PC-9 (cell line): ENCODE results near the gene EDARADD. TPM values are rescaled to one million over a fixed set of nuclear protein-coding genes. Genes with fewer than 3 reads are reported as not detected.

ENCODE experiments used
- BruUV-seq: library from RNA; stranded (reverse); fragments of 400-500 nt; replicated peaks from 2 replicates; lab custom pipeline; 2021; lab: Mats Ljungman, UMichigan
- CTCF ChIA-PET: fragments of 300-600 bp; sonication (Branson Sonifier 250); formaldehyde crosslinking; loops from one replicate; lab custom pipeline; 2022; ENCODE audit warnings: antibody characterized with exemption; lab: Charles Lee
- POLR2A ChIA-PET: fragments of 300-600 bp; sonication (Branson Sonifier 250); formaldehyde crosslinking; loops from one replicate; lab custom pipeline; 2022; ENCODE audit warnings: antibody characterized with exemption; ENCODE audit not compliant: unreplicated experiment; lab: Charles Lee
- DNase-seq, 2 experiments: peaks; one replicate each; pipeline versions ENCODE4 v3.0.0 to v3.0.0-alpha.2; 2015 to 2022; ENCODE audit warnings: mixed read lengths in 1 of 2
- H2AFZ ChIP-seq: fragments of 200-600 bp; sonication (generic); 2 replicates; pipeline ENCODE4 v1.8.1; 2017; ENCODE audit warnings: antibody characterized with exemption
- H3F3A ChIP-seq: fragments of 200-600 bp; sonication (generic); 2 replicates; pipeline ENCODE4 v1.8.1; 2017; ENCODE audit warnings: antibody characterized with exemption, mild to moderate bottlenecking, low read depth; ENCODE audit not compliant: insufficient read depth
- H3K27ac ChIP-seq: fragments of 200-600 bp; sonication (generic); 2 replicates; pipeline ENCODE4 v1.6.1; 2016; ENCODE audit warnings: mixed run types
- H3K27me3 ChIP-seq: fragments of 200-600 bp; sonication (generic); 2 replicates; pipeline ENCODE4 v1.6.1; 2016; ENCODE audit warnings: low read depth, mixed run types; ENCODE audit not compliant: insufficient read depth
- H3K36me3 ChIP-seq: fragments of 200-600 bp; sonication (generic); 2 replicates; pipeline ENCODE4 v1.6.1; 2016; ENCODE audit warnings: low read depth, mixed run types
- H3K4me1 ChIP-seq: fragments of 200-600 bp; sonication (generic); replicated peaks from 2 replicates; pipeline ENCODE4 v1.6.1; 2016; ENCODE audit warnings: mixed run types; ENCODE audit not compliant: insufficient read depth
- H3K4me2 ChIP-seq: fragments of 200-600 bp; sonication (generic); 2 replicates; pipeline ENCODE4 v1.6.1; 2017; ENCODE audit warnings: mixed run types
- H3K4me3 ChIP-seq: fragments of 200-600 bp; sonication (generic); 2 replicates; pipeline ENCODE4 v1.6.1; 2016; ENCODE audit warnings: mixed run types
- H3K79me2 ChIP-seq: fragments of 200-600 bp; sonication (generic); 2 replicates; pipeline ENCODE4 v1.6.1; 2017; ENCODE audit warnings: low read depth, mixed run types
- H3K9me2 ChIP-seq: fragments of 200-600 bp; sonication (generic); 2 replicates; pipeline ENCODE4 v1.8.1; 2017; ENCODE audit warnings: mild to moderate bottlenecking; ENCODE audit not compliant: insufficient read depth
- H3K9me3 ChIP-seq: fragments of 200-600 bp; sonication (generic); 2 replicates; pipeline ENCODE4 v1.8.1; 2016; ENCODE audit warnings: low read depth; ENCODE audit not compliant: insufficient read depth
- H4K20me1 ChIP-seq: fragments of 200-600 bp; sonication (generic); 2 replicates; pipeline ENCODE4 v1.8.1; 2017; ENCODE audit not compliant: insufficient read depth
- CTCF ChIP-seq: fragments of 200-600 bp; sonication (generic); conservative IDR thresholded peaks from 2 replicates; pipeline ENCODE4 v1.6.1; 2017; ENCODE audit warnings: mixed run types, antibody characterized with exemption, mild to moderate bottlenecking, moderate library complexity
- EZH2 ChIP-seq: fragments of 200-600 bp; sonication (generic); IDR thresholded peaks from 2 replicates; pipeline ENCODE4 v1.8.0; 2017; ENCODE audit warnings: antibody characterized with exemption, low read depth
- intact Hi-C: fragments of 100-400 bp; cut with micrococcal nuclease; formaldehyde crosslinking; loops from one replicate; pipeline ENCODE4 v1.10.0; 2022; ENCODE audit not compliant: unreplicated experiment
- total RNA-seq: library from RNA; stranded (reverse); gene quantifications from 2 replicates; pipeline ENCODE4 v1.2.3, GENCODE V29; 2021

EDARADD gene
- total RNA-seq, 1 experiment from 2014 or later = not detected

GRCh38 chr1:236489710-236490377 lies 95.8 kb downstream of the EDARADD start:
- no peaks in the 10 kb centered on the region for H3K79me2 ChIP-seq
- no peak for TF ChIP-seq EZH2
- TF ChIP-seq CTCF = peak; percentile 87
- no peak for DNase-seq
- no peak overlapping the region for H2AFZ ChIP-seq
- ChIA-PET CTCF (interaction anchor here (0.6 kb wide), 1 partner anchor 34 kb away, joined by 7 read pairs; no protein-coding TSS in a partner anchor), POLR2A (no interaction called here)
- H3F3A ChIP-seq = peaks cover 5% of the 10 kb centered on the region; the same call in 1 of the 2 replicates
- H4K20me1 ChIP-seq = no peaks in the 10 kb centered on the region
- H3K4me1 ChIP-seq = peaks cover 23% of the 10 kb centered on the region
- H3K27ac ChIP-seq = no peak overlapping the region
- H3K27me3 ChIP-seq = no peaks in the 10 kb centered on the region
- no peaks in the 10 kb centered on the region for H3K9me2 ChIP-seq
- H3K36me3 ChIP-seq = no peaks in the 10 kb centered on the region
- no TSS peak for BruUV-seq
- no peak overlapping the region for H3K4me3 ChIP-seq
- intact Hi-C loops = loop anchor here (5.0 kb wide), 1 partner anchor 42 kb away; no protein-coding TSS in a partner anchor
- H3K4me2 ChIP-seq = no peak overlapping the region
- H3K9me3 ChIP-seq = no peaks in the 10 kb centered on the region

GRCh38 chr1:236491469-236492136 lies 97.5 kb downstream of the EDARADD start:
- H3F3A ChIP-seq = peaks cover 5% of the 10 kb centered on the region; the same call in 1 of the 2 replicates
- H3K79me2 ChIP-seq = no peaks in the 10 kb centered on the region
- no peak for DNase-seq
- no TSS peak for BruUV-seq
- no peaks in the 10 kb centered on the region for H3K9me2 ChIP-seq
- H3K9me3 ChIP-seq = no peaks in the 10 kb centered on the region
- intact Hi-C loops = loop anchor here (5.0 kb wide), 1 partner anchor 41 kb away; no protein-coding TSS in a partner anchor
- no peaks in the 10 kb centered on the region for H4K20me1 ChIP-seq
- no peak overlapping the region for H3K27ac ChIP-seq
- TF ChIP-seq CTCF = no peak
- no peak for TF ChIP-seq EZH2
- no peak overlapping the region for H3K4me3 ChIP-seq
- ChIA-PET POLR2A (no interaction called here), CTCF (no interaction called here)
- H3K36me3 ChIP-seq = no peaks in the 10 kb centered on the region
- H3K4me2 ChIP-seq = no peak overlapping the region
- peaks cover 36% of the 10 kb centered on the region for H3K4me1 ChIP-seq
- no peak overlapping the region; the same call in 1 of the 2 replicates for H2AFZ ChIP-seq
- no peaks in the 10 kb centered on the region for H3K27me3 ChIP-seq

GRCh38 chr1:236492378-236492777 lies 98.3 kb downstream of the EDARADD start:
- no peaks in the 10 kb centered on the region for H3K27me3 ChIP-seq
- CTCF ChIA-PET = no interaction called here
- intact Hi-C loops = loop anchor here (5.0 kb wide), 1 partner anchor 40 kb away; no protein-coding TSS in a partner anchor

More at GRCh38 chr1:236492378-236492777, 98.3 kb downstream of the EDARADD start:
- POLR2A ChIA-PET = no interaction called here
- H3F3A ChIP-seq = peaks cover 5% of the 10 kb centered on the region; the same call in 1 of the 2 replicates
- H3K9me2 ChIP-seq = no peaks in the 10 kb centered on the region
- H4K20me1 ChIP-seq = no peaks in the 10 kb centered on the region
- H2AFZ ChIP-seq = no peak overlapping the region
- H3K27ac ChIP-seq = no peak overlapping the region
- TF ChIP-seq CTCF = no peak
- TF ChIP-seq EZH2 = no peak
- H3K4me3 ChIP-seq = no peak overlapping the region
- no TSS peak for BruUV-seq
- no peaks in the 10 kb centered on the region for H3K79me2 ChIP-seq
- H3K4me2 ChIP-seq = no peak overlapping the region
- H3K36me3 ChIP-seq = no peaks in the 10 kb centered on the region
- no peak for DNase-seq
- peaks cover 36% of the 10 kb centered on the region for H3K4me1 ChIP-seq
- no peaks in the 10 kb centered on the region for H3K9me3 ChIP-seq
